ENCODE results near the gene FRMD4B. TPM values are rescaled to one million over a fixed set of nuclear protein-coding genes. Genes with fewer than 3 reads are reported as not detected.

Gene FRMD4B
- total RNA-seq, 1 donor from 2014 or later: 140 TPM

GRCh38 chr3:69353503-69353902, 32.4 kb downstream of the FRMD4B start:
- H3K27ac Mint-ChIP-seq: no peak overlapping the region
- DNase-seq (ENCODE audit: low spot score in 2 of 2, unreplicated experiment in 2 of 2): no peak
- H3K9me3 Mint-ChIP-seq: no peaks in the 10 kb centered on the region
- H3K4me1 Mint-ChIP-seq: peaks cover 5% of the 10 kb centered on the region
- no peak for TF ChIP-seq CTCF (IDR thresholded peaks at IDR 0.05; ENCODE audit: unreplicated experiment)
- H3K36me3 Mint-ChIP-seq: no peaks in the 10 kb centered on the region
- peaks cover 2% of the 10 kb centered on the region for H3K27me3 Mint-ChIP-seq (ENCODE audit: low read depth)
- no peak overlapping the region for H3K4me3 Mint-ChIP-seq

GRCh38 chr3:69353088-69353478, 32.8 kb downstream of the FRMD4B start:
- no peak for TF ChIP-seq CTCF (IDR thresholded peaks at IDR 0.05; ENCODE audit: unreplicated experiment)
- Mint-ChIP-seq H3K4me3 (no peak overlapping the region), H3K36me3 (no peaks in the 10 kb centered on the region), H3K27me3 (ENCODE audit: low read depth) (peaks cover 4% of the 10 kb centered on the region), H3K4me1 (peaks cover 5% of the 10 kb centered on the region), H3K9me3 (no peaks in the 10 kb centered on the region), H3K27ac (no peak overlapping the region)
- no peak for DNase-seq (ENCODE audit: low spot score in 2 of 2, unreplicated experiment in 2 of 2)

- Mint-ChIP-seq H3K4me1 (peaks cover 5% of the 10 kb centered on the region), H3K27ac (no peak overlapping the region), H3K27me3 (ENCODE audit: low read depth) (peaks cover 7% of the 10 kb centered on the region), H3K9me3 (no peaks in the 10 kb centered on the region), H3K36me3 (no peaks in the 10 kb centered on the region), H3K4me3 (no peak overlapping the region)
- TF ChIP-seq CTCF (IDR thresholded peaks at IDR 0.05; ENCODE audit: unreplicated experiment): no peak
- no peak for DNase-seq (ENCODE audit: low spot score in 2 of 2, unreplicated experiment in 2 of 2)
These were observed 33.4 kb downstream of the FRMD4B start for GRCh38 chr3:69352305-69353087.

GRCh38 chr3:69343875-69344274, 42.0 kb downstream of the FRMD4B start:
- TF ChIP-seq CTCF (IDR thresholded peaks at IDR 0.05; ENCODE audit: unreplicated experiment): no peak
- Mint-ChIP-seq H3K4me1 (no peaks in the 10 kb centered on the region), H3K27me3 (ENCODE audit: low read depth) (peaks cover 15% of the 10 kb centered on the region), H3K4me3 (no peak overlapping the region), H3K36me3 (no peaks in the 10 kb centered on the region), H3K27ac (no peak overlapping the region), H3K9me3 (peaks cover 5% of the 10 kb centered on the region)
- no peak for DNase-seq (ENCODE audit: low spot score in 2 of 2, unreplicated experiment in 2 of 2)

- H3K4me1 Mint-ChIP-seq: no peaks in the 10 kb centered on the region
- TF ChIP-seq CTCF (IDR thresholded peaks at IDR 0.05; ENCODE audit: unreplicated experiment): no peak
- peaks cover 5% of the 10 kb centered on the region for H3K9me3 Mint-ChIP-seq
- no peaks in the 10 kb centered on the region for H3K36me3 Mint-ChIP-seq
- DNase-seq (ENCODE audit: low spot score in 2 of 2, unreplicated experiment in 2 of 2): no peak
- H3K27me3 Mint-ChIP-seq (ENCODE audit: low read depth): peaks cover 5% of the 10 kb centered on the region
- no peak overlapping the region for H3K4me3 Mint-ChIP-seq
- H3K27ac Mint-ChIP-seq: no peak overlapping the region
These were observed 43.8 kb downstream of the FRMD4B start for GRCh38 chr3:69342074-69342473.

All from mesothelial cell of epicardium (in vitro differentiated cells).